Dendritic cell treated with granulocyte-macrophage colony-stimulating factor and Interleukin-4, amounts not matched to agents 40 ng/mL and 50 ng/mL, for 4 days (primary cell): ENCODE measurements around the gene HTRA3.

Experiments
- H3K27ac Mint-ChIP-seq: one replicate; pipeline ENCODE4 v1.8.0; 2022; ENCODE audit warnings: mild to moderate bottlenecking, mixed read lengths
- H3K27me3 Mint-ChIP-seq: one replicate; pipeline ENCODE4 v1.8.0; 2022; ENCODE audit warnings: mild to moderate bottlenecking, mixed read lengths
- H3K36me3 Mint-ChIP-seq: one replicate; pipeline ENCODE4 v1.8.0; 2022; ENCODE audit warnings: low read depth, mixed read lengths
- H3K4me1 Mint-ChIP-seq: one replicate; pipeline ENCODE4 v1.8.0; 2022; ENCODE audit warnings: low read depth, mixed read lengths
- H3K4me3 Mint-ChIP-seq: one replicate; pipeline ENCODE4 v1.8.0; 2022; ENCODE audit warnings: mild to moderate bottlenecking, moderate library complexity, mixed read lengths
- H3K9me3 Mint-ChIP-seq: one replicate; pipeline ENCODE4 v1.8.0; 2022; ENCODE audit warnings: mixed read lengths
- intact Hi-C: fragments of 100-400 bp; cut with micrococcal nuclease; formaldehyde crosslinking; loops from one replicate; pipeline ENCODE4 v1.15.0; 2022

Gene HTRA3

GRCh38 chr4:8248091-8248490 is 21.5 kb upstream of the HTRA3 start:
- no peak overlapping the region for H3K4me3 Mint-ChIP-seq
- H3K36me3 Mint-ChIP-seq, result no peaks in the 10 kb centered on the region
- intact Hi-C loops, result no loop called here
- no peaks in the 10 kb centered on the region for H3K9me3 Mint-ChIP-seq
- H3K4me1 Mint-ChIP-seq, result peaks cover 30% of the 10 kb centered on the region
- H3K27me3 Mint-ChIP-seq, result peaks cover 2% of the 10 kb centered on the region
- no peak overlapping the region for H3K27ac Mint-ChIP-seq

DNA sequence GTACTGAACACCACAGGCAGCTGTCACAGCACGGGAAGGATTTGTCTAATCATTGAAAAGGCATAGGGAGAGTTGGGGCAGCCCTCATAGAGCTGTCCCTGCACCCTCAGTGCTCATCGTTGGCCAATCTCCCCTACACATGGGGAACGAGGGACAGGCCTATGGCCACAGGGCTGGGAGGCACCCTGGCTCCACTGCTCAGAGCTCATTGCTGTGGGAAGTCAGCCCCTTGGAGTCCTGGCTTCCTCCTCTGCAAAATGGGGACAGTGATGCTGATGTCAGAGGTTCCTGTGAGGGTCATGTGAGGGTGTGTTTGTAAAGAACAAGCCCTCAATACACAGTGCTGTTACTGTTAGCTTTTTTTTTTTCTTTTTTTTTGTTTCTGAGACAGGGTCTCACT is 19.3 kb upstream of the HTRA3 start:
- Mint-ChIP-seq H3K9me3 (no peaks in the 10 kb centered on the region), H3K27ac (no peak overlapping the region), H3K27me3 (peaks cover 2% of the 10 kb centered on the region), H3K4me3 (no peak overlapping the region), H3K4me1 (peaks cover 25% of the 10 kb centered on the region), H3K36me3 (no peaks in the 10 kb centered on the region)
- intact Hi-C loops, result no loop called here

- H3K4me1 Mint-ChIP-seq, result peaks cover 21% of the 10 kb centered on the region
- no peak overlapping the region for H3K4me3 Mint-ChIP-seq
- intact Hi-C loops, result no loop called here
- no peaks in the 10 kb centered on the region for H3K36me3 Mint-ChIP-seq
- peaks cover 4% of the 10 kb centered on the region for H3K27me3 Mint-ChIP-seq
- no peak overlapping the region for H3K27ac Mint-ChIP-seq
- H3K9me3 Mint-ChIP-seq, result no peaks in the 10 kb centered on the region
These were observed 18.9 kb upstream of the HTRA3 start for GRCh38 chr4:8250637-8251036.

- H3K4me3 Mint-ChIP-seq, result no peak overlapping the region
- no peak overlapping the region for H3K27ac Mint-ChIP-seq
- no peaks in the 10 kb centered on the region for H3K36me3 Mint-ChIP-seq
- peaks cover 15% of the 10 kb centered on the region for H3K4me1 Mint-ChIP-seq
- intact Hi-C loops, result no loop called here
- H3K27me3 Mint-ChIP-seq, result peaks cover 2% of the 10 kb centered on the region
- no peaks in the 10 kb centered on the region for H3K9me3 Mint-ChIP-seq
These were observed 18.3 kb upstream of the HTRA3 start for GRCh38 chr4:8251110-8251883.

- Mint-ChIP-seq H3K27ac (no peak overlapping the region), H3K27me3 (peaks cover 2% of the 10 kb centered on the region), H3K36me3 (no peaks in the 10 kb centered on the region), H3K4me1 (peaks cover 14% of the 10 kb centered on the region), H3K4me3 (no peak overlapping the region), H3K9me3 (no peaks in the 10 kb centered on the region)
- intact Hi-C loops, result no loop called here
These were observed 17.0 kb upstream of the HTRA3 start for GRCh38 chr4:8252301-8253173.

DNA sequence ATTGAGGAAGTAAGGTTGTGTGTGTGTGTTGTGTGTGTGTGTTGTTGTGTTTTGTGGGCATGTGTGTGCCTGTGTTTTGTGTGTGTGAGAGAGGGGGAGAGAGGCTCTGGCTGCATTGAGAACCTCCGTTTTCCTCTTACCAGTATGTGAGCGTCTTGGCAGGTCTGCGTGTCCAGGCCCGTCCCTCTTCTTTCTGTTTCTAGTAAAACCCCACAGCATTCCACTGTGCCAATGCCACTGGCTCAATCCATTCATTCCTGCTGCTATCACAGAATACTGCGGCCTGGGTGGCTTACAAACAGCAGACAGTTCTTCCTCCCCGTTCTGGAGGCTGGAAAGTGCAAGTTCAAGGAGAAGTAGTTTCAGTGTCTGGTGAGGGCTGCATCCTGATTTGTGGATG is 15.5 kb upstream of the HTRA3 start:
- Mint-ChIP-seq H3K27me3 (peaks cover 2% of the 10 kb centered on the region), H3K9me3 (no peaks in the 10 kb centered on the region), H3K27ac (no peak overlapping the region), H3K36me3 (no peaks in the 10 kb centered on the region), H3K4me3 (no peak overlapping the region), H3K4me1 (peaks cover 14% of the 10 kb centered on the region)
- intact Hi-C loops, result no loop called here

- Mint-ChIP-seq H3K9me3 (no peaks in the 10 kb centered on the region), H3K27ac (no peak overlapping the region), H3K27me3 (peaks cover 2% of the 10 kb centered on the region), H3K36me3 (no peaks in the 10 kb centered on the region), H3K4me3 (no peak overlapping the region), H3K4me1 (peaks cover 5% of the 10 kb centered on the region)
- intact Hi-C loops, result no loop called here
These were observed 13.7 kb upstream of the HTRA3 start for GRCh38 chr4:8255698-8256441.

- H3K27ac Mint-ChIP-seq, result no peak overlapping the region
- intact Hi-C loops, result no loop called here
- H3K9me3 Mint-ChIP-seq, result no peaks in the 10 kb centered on the region
- H3K4me3 Mint-ChIP-seq, result no peak overlapping the region
- H3K36me3 Mint-ChIP-seq, result no peaks in the 10 kb centered on the region
- peaks cover 2% of the 10 kb centered on the region for H3K27me3 Mint-ChIP-seq
- H3K4me1 Mint-ChIP-seq, result peaks cover 11% of the 10 kb centered on the region
These were observed 11.7 kb upstream of the HTRA3 start for GRCh38 chr4:8257854-8258253.

- no peaks in the 10 kb centered on the region for H3K9me3 Mint-ChIP-seq
- intact Hi-C loops, result no loop called here
- H3K4me3 Mint-ChIP-seq, result no peak overlapping the region
- no peaks in the 10 kb centered on the region for H3K36me3 Mint-ChIP-seq
- H3K4me1 Mint-ChIP-seq, result peaks cover 6% of the 10 kb centered on the region
- peaks cover 2% of the 10 kb centered on the region for H3K27me3 Mint-ChIP-seq
- no peak overlapping the region for H3K27ac Mint-ChIP-seq
These were observed 10.9 kb upstream of the HTRA3 start for GRCh38 chr4:8258552-8259212.

GRCh38 chr4:8259743-8260430 is 9.7 kb upstream of the HTRA3 start:
- Mint-ChIP-seq H3K27me3 (peaks cover 2% of the 10 kb centered on the region), H3K36me3 (no peaks in the 10 kb centered on the region), H3K4me1 (peaks cover 6% of the 10 kb centered on the region), H3K9me3 (no peaks in the 10 kb centered on the region), H3K4me3 (no peak overlapping the region), H3K27ac (no peak overlapping the region)
- intact Hi-C loops, result no loop called here

DNA sequence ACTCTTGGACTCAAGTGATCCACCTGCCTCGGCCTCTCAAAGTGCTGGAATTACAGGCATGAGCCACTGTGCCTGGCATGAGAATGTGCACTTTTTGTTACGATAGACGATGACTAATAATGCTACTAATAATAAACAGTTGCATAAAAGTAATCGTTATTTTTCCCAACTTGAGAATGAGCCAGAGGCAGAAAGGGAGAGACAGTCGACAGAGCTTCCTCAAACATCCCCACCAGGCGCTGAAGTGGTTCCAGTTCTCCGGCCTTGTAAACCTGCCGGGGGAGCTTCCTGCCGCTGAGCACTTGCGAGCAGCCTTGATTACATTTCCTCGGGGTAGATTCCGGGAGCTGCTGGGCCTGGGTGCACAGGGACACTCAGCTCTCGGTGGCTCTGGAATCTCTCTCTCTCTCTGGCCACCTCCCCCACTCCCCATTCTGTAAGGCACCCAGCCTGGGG is 8.9 kb upstream of the HTRA3 start:
- Mint-ChIP-seq H3K9me3 (no peaks in the 10 kb centered on the region), H3K27me3 (no peaks in the 10 kb centered on the region), H3K4me1 (peaks cover 6% of the 10 kb centered on the region), H3K36me3 (no peaks in the 10 kb centered on the region), H3K27ac (no peak overlapping the region), H3K4me3 (no peak overlapping the region)
- intact Hi-C loops, result no loop called here

- Mint-ChIP-seq H3K36me3 (no peaks in the 10 kb centered on the region), H3K27me3 (no peaks in the 10 kb centered on the region), H3K4me3 (no peak overlapping the region), H3K27ac (no peak overlapping the region), H3K9me3 (no peaks in the 10 kb centered on the region), H3K4me1 (peaks cover 6% of the 10 kb centered on the region)
- intact Hi-C loops, result no loop called here
These were observed 7.6 kb upstream of the HTRA3 start for GRCh38 chr4:8261851-8262535.
